ENCODE data around the gene DNAI2. TPM values are rescaled to one million over a fixed set of nuclear protein-coding genes. Genes with fewer than 3 reads are reported as not detected.

DNAI2 gene
- total RNA-seq, 4 donors from 2014 or later, result not detected

- ATAC-seq (no peak), DNase-seq (no peak)
- Histone ChIP-seq H3K9me3 (no peaks in the 10 kb centered on the region), H3K36me3 (no peaks in the 10 kb centered on the region), H3K4me3 (no peak overlapping the region), H3K27ac (no peak overlapping the region), H3K27me3 (peaks cover 0 to 6% (median 0%) of the 10 kb centered on the region in 3 donors), H3K4me1 (no peaks in the 10 kb centered on the region)
- in situ Hi-C loops (cut with MboI; ENCODE audit: low sequenced_read_pairs in 4 of 4) (no loop called here), intact Hi-C loops (cut with DNase I; ENCODE audit: low total_unique reads) (no loop called here)
- TF ChIP-seq CTCF (IDR thresholded peaks at IDR 0.05 in 4 of 5, conservative IDR thresholded peaks at IDR 0.05 in 1 of 5) (no peak), POLR2A (IDR thresholded peaks at IDR 0.05) (no peak)
Measured at GRCh38 chr17:74332017-74332650, 58.1 kb downstream of the DNAI2 start.

GRCh38 chr17:74332763-74333283, 58.8 kb downstream of the DNAI2 start:
- intact Hi-C loops (cut with DNase I; ENCODE audit: low total_unique reads), result no loop called here
- Histone ChIP-seq H3K27me3 (peaks cover 0 to 9% (median 0%) of the 10 kb centered on the region in 3 donors), H3K36me3 (no peaks in the 10 kb centered on the region), H3K27ac (no peak overlapping the region), H3K4me1 (no peaks in the 10 kb centered on the region), H3K9me3 (no peaks in the 10 kb centered on the region), H3K4me3 (no peak overlapping the region)
- no peak for TF ChIP-seq POLR2A (IDR thresholded peaks at IDR 0.05)
- no peak for TF ChIP-seq CTCF (IDR thresholded peaks at IDR 0.05 in 4 of 5, conservative IDR thresholded peaks at IDR 0.05 in 1 of 5)
- in situ Hi-C loops (cut with MboI; ENCODE audit: low sequenced_read_pairs in 4 of 4), result no loop called here
- DNase-seq (no peak), ATAC-seq (no peak)

DNA sequence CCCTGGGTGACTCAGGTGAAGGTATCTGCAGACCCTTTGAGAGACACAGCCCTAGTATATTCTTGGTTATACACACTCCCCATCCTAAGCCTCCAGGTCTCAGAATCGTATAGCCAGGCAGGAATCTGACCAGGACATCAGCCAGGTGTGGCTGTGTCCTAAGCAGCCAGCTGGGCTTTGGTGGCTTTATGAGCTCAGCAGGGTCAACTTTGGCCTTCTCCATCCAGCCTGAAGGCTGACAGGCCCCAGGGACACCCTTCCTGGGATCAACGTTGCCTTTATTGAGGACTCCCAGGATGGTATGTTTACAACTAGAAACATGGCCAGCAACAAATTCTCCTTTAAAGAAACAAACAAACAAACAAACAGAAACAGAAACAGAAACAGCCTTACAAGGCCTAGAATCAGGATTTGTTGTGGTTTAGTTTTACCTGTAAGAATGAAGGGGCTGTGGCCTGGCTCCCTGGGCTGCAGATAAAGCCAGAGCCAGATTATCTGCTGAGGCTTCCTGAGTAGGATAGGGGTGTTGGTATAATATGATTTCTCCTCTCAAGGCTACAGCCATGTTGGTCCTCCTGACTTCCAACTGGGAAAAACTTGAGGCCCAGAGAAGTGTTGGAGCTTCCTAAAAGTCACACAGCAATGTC, 60.5 kb downstream of the DNAI2 start:
- peaks cover 0 to 11% (median 0%) of the 10 kb centered on the region in 3 donors for H3K27me3 ChIP-seq
- H3K36me3 ChIP-seq, result no peaks in the 10 kb centered on the region
- ATAC-seq (no peak), DNase-seq (no peak)
- no peak overlapping the region for H3K4me3 ChIP-seq
- TF ChIP-seq CTCF (IDR thresholded peaks at IDR 0.05 in 4 of 5, conservative IDR thresholded peaks at IDR 0.05 in 1 of 5), result no peak
- no peak overlapping the region for H3K27ac ChIP-seq
- H3K4me1 ChIP-seq, result no peaks in the 10 kb centered on the region
- intact Hi-C loops (cut with DNase I; ENCODE audit: low total_unique reads), result no loop called here
- H3K9me3 ChIP-seq, result no peaks in the 10 kb centered on the region
- in situ Hi-C loops (cut with MboI; ENCODE audit: low sequenced_read_pairs in 4 of 4), result no loop called here

- Histone ChIP-seq H3K27me3 (peaks cover 0 to 11% (median 0%) of the 10 kb centered on the region in 3 donors), H3K4me3 (no peak overlapping the region), H3K4me1 (no peaks in the 10 kb centered on the region), H3K9me3 (no peaks in the 10 kb centered on the region), H3K36me3 (no peaks in the 10 kb centered on the region), H3K27ac (no peak overlapping the region)
- ATAC-seq (no peak), DNase-seq (no peak)
- no peak for TF ChIP-seq CTCF (IDR thresholded peaks at IDR 0.05 in 4 of 5, conservative IDR thresholded peaks at IDR 0.05 in 1 of 5)
- TF ChIP-seq POLR2A (IDR thresholded peaks at IDR 0.05), result no peak
- intact Hi-C loops (cut with DNase I; ENCODE audit: low total_unique reads) (no loop called here), in situ Hi-C loops (cut with MboI; ENCODE audit: low sequenced_read_pairs in 4 of 4) (no loop called here)
Measured at GRCh38 chr17:74335529-74336062, 61.6 kb downstream of the DNAI2 start.
